Liver (tissue), 9 donors: ENCODE data around the gene TPSG1. TPM values are rescaled to one million over a fixed set of nuclear protein-coding genes. Genes with fewer than 3 reads are reported as not detected.

Experiments
- DNase-seq: peaks from one replicate; pipeline ENCODE4 v3.0.0-alpha.2; 2017; ENCODE audit warnings: low spot score
- H3K27ac ChIP-seq, 2 donors: one replicate each; pipeline ENCODE4 v1.7.0; 2013; ENCODE audit warnings: inconsistent platforms in 2 of 2, low read length in 2 of 2, control low read depth in 1 of 2, low read depth in 1 of 2, mild to moderate bottlenecking in 1 of 2
- H3K27me3 ChIP-seq, 4 donors: one replicate each; pipeline versions ENCODE4 v1.6.1 to v1.7.0; 2013; ENCODE audit warnings: low read length in 3 of 4, inconsistent platforms in 1 of 4, mild to moderate bottlenecking in 1 of 4, moderate library complexity in 1 of 4; ENCODE audit not compliant: control insufficient read depth in 4 of 4, insufficient read depth in 4 of 4
- H3K36me3 ChIP-seq, 4 donors: one replicate each; pipeline versions ENCODE4 v1.6.1 to v1.7.0; 2013; ENCODE audit warnings: low read length in 3 of 4, mild to moderate bottlenecking in 3 of 4, low read depth in 1 of 4, moderate library complexity in 1 of 4; ENCODE audit not compliant: control insufficient read depth in 4 of 4, insufficient read depth in 3 of 4
- H3K4me1 ChIP-seq, 4 donors: one replicate each; pipeline versions ENCODE4 v1.6.1 to v1.7.0; 2013; ENCODE audit warnings: low read length in 3 of 4, mild to moderate bottlenecking in 3 of 4, moderate library complexity in 1 of 4; ENCODE audit not compliant: control insufficient read depth in 4 of 4, insufficient read depth in 4 of 4
- H3K4me3 ChIP-seq, 3 donors: one replicate each; pipeline versions ENCODE4 v1.6.1 to v1.7.0; 2013; ENCODE audit warnings: low read length in 3 of 3, control low read depth in 1 of 3, low read depth in 1 of 3, mild to moderate bottlenecking in 1 of 3
- H3K9ac ChIP-seq, 2 donors: one replicate each; pipeline ENCODE4 v1.7.0; 2013; ENCODE audit warnings: low read length in 2 of 2, mild to moderate bottlenecking in 2 of 2, moderate library complexity in 2 of 2, control low read depth in 1 of 2, low read depth in 1 of 2
- H3K9me3 ChIP-seq, 4 donors: one replicate each; pipeline versions ENCODE4 v1.6.1 to v1.7.0; 2013; ENCODE audit warnings: low read length in 3 of 4; ENCODE audit not compliant: control insufficient read depth in 4 of 4
- ATF3 ChIP-seq: IDR thresholded peaks from 2 replicates; pipeline ENCODE4 v1.6.1; 2016; ENCODE audit warnings: antibody characterized with exemption
- CTCF ChIP-seq: fragments of 150-350 bp; IDR thresholded peaks from 2 replicates; pipeline ENCODE4 v1.5.1; 2017; ENCODE audit warnings: improper control_type of control experiment, low read depth, low read length; ENCODE audit not compliant: missing input control
- EGR1 ChIP-seq, 2 donors: IDR thresholded peaks; 2 replicates each; pipeline ENCODE4 v1.6.1; 2016 to 2018; ENCODE audit warnings: antibody characterized with exemption in 2 of 2, low read depth in 2 of 2
- FOXA1 ChIP-seq: IDR thresholded peaks from 2 replicates; pipeline ENCODE4 v1.6.1; 2016; ENCODE audit warnings: antibody characterized with exemption
- FOXA2 ChIP-seq: IDR thresholded peaks from 2 replicates; pipeline ENCODE4 v1.6.1; 2016; ENCODE audit warnings: antibody characterized with exemption
- GABPA ChIP-seq, 2 donors: IDR thresholded peaks in 1 of 2; conservative IDR thresholded peaks in 1 of 2; 2 replicates each; pipeline ENCODE4 v1.6.1; 2016; ENCODE audit warnings: antibody characterized with exemption in 2 of 2, mild to moderate bottlenecking in 1 of 2, moderate library complexity in 1 of 2
- HNF4A ChIP-seq, 2 donors: conservative IDR thresholded peaks; 2 replicates each; pipeline ENCODE4 v1.6.1; 2016; ENCODE audit warnings: antibody characterized with exemption in 2 of 2, mild to moderate bottlenecking in 2 of 2
- HNF4G ChIP-seq: IDR thresholded peaks from 2 replicates; pipeline ENCODE4 v1.6.1; 2016; ENCODE audit warnings: antibody characterized with exemption
- JUND ChIP-seq, 2 donors: IDR thresholded peaks; 2 replicates each; pipeline ENCODE4 v1.6.1; 2016; ENCODE audit warnings: antibody characterized with exemption in 2 of 2
- MAX ChIP-seq: IDR thresholded peaks from 2 replicates; pipeline ENCODE4 v1.6.1; 2016; ENCODE audit warnings: antibody characterized with exemption
- NR2F2 ChIP-seq: IDR thresholded peaks from 2 replicates; pipeline ENCODE4 v1.6.1; 2016; ENCODE audit warnings: antibody characterized with exemption
- RAD21 ChIP-seq, 2 donors: IDR thresholded peaks; 2 replicates each; pipeline ENCODE4 v1.6.1; 2016; ENCODE audit warnings: antibody characterized with exemption in 2 of 2, mild to moderate bottlenecking in 2 of 2
- RXRA ChIP-seq, 2 donors: IDR thresholded peaks; 2 replicates each; pipeline ENCODE4 v1.6.1; 2017 to 2018; ENCODE audit warnings: antibody characterized with exemption in 2 of 2, mild to moderate bottlenecking in 1 of 2
- SP1 ChIP-seq: IDR thresholded peaks from 2 replicates; pipeline ENCODE4 v1.6.1; 2018; ENCODE audit warnings: antibody characterized with exemption, mild to moderate bottlenecking
- TAF1 ChIP-seq: conservative IDR thresholded peaks from 2 replicates; pipeline ENCODE4 v1.6.1; 2016; ENCODE audit warnings: antibody characterized with exemption, mild to moderate bottlenecking
- YY1 ChIP-seq: IDR thresholded peaks from 2 replicates; pipeline ENCODE4 v1.6.1; 2016; ENCODE audit warnings: antibody characterized with exemption, mild to moderate bottlenecking
- ZBTB33 ChIP-seq: IDR thresholded peaks from 2 replicates; pipeline ENCODE4 v1.6.1; 2016; ENCODE audit warnings: antibody characterized with exemption
- WGBS: extraction: QIAGEN DNeasy Blood & Tissue Kit; methylation state at CpG from one replicate; pipeline ENCODE4 v1.1.7; 2013; 5-methylcytosine and 5-hydroxymethylcytosine counted together
- polyA plus RNA-seq, 2 donors: library from polyadenylated mRNA; stranded (reverse) in 1 of 2; unstranded in 1 of 2; fragments of 200-250 nt in 1 of 2; fragments of >200 nt in 1 of 2; fragmentation: Nextera tagmentation in 1 of 2; extraction: Ambion mirVana in 1 of 2; gene quantifications; one replicate each; pipeline versions ENCODE4 v1.2.1 to v1.2.3, GENCODE V29; 2013 to 2015
- total RNA-seq, 2 donors: library from RNA; depleted of rRNA; stranded (reverse); fragments of >200 nt; gene quantifications; one replicate each; pipeline ENCODE4 v1.2.3, GENCODE V29; 2014
- TF ChIP-seq, protein P1 (sequence below): IDR thresholded peaks from 2 replicates; pipeline ENCODE4 v1.6.1; 2016; ENCODE audit warnings: antibody characterized with exemption, mild to moderate bottlenecking
- donor health status: healthy.
- donor health status: healthy.
- donor health status: healthy.
- donor health status: healthy.
- donor health status: healthy.

TPSG1 gene
- total and polyA plus RNA-seq, 4 donors: 0.55 TPM; not detected in 3

DNA sequence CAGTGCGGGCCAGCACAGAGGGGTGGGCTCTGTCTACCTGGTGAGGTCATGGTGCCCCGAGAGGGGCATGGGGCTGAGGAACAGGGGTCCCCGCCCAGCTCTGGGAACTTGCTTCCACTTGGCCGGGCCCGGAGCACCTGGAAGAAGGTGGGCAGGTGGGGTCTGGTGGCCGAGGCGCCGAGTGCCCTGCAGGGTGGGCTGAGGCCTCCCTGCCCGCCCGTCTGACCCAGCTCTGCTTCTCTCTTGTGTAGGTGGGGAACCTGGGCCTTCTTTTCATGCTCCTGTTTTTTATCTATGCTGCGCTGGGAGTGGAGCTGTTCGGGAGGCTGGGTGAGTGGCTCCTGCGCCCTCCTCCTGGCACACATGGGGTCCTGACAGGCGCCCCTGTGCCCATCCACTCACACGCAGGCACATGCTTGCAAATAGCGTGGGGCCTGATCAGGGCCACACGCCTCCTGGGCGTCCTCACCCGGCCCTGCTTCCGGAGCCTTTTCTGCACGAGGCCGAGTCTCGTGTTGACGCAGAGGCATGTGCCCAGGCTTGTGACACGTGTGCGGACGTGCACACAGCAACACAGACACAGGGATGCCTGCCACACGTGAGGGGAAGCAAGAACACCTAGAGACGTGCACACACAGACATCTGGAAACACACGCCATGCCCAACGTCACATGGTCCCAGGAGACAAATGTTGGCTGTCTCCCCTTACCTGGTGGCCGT lies 8.2 kb downstream of the TPSG1 start:
- TF ChIP-seq HNF4A (conservative IDR thresholded peaks at IDR 0.05) (no peak), TAF1 (no peak), JUND (IDR thresholded peaks at IDR 0.05) (no peak), GABPA (IDR thresholded peaks at IDR 0.05 in 1 of 2, conservative IDR thresholded peaks at IDR 0.05 in 1 of 2) (no peak), SP1 (no peak), ATF3 (no peak)
- H3K4me1 ChIP-seq: no peaks in the 10 kb centered on the region
- no peaks in the 10 kb centered on the region for H3K27me3 ChIP-seq
- H3K9ac ChIP-seq: no peak overlapping the region
- DNase-seq: no peak
- H3K9me3 ChIP-seq: no peaks in the 10 kb centered on the region
- H3K36me3 ChIP-seq: peaks cover 0 to 67% (median 16%) of the 10 kb centered on the region in 4 donors
- WGBS: 90% methylated on average over 32 of the region's 32 CpGs
- no peak overlapping the region for H3K27ac ChIP-seq
- H3K4me3 ChIP-seq: no peak overlapping the region

DNA sequence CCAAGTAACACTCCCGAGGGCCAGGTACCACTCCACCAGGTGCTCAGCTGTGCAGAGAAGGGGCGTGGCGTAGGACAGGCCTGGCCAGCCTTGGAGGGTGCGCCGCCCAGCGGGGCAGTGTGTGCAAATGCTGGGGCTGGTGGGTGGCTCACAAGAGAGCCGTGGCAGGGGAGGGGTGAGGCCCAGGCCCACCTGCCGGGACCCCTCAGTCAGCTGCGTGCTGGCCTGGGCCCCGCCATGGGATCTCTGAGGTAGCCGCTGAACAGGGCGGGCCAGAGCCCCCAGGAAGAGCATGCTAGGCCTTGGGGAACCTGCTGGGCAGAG lies 8.8 kb downstream of the TPSG1 start:
- H3K27ac ChIP-seq: no peak overlapping the region
- WGBS: 90% methylated on average over 12 of the region's 12 CpGs
- DNase-seq: no peak
- no peaks in the 10 kb centered on the region for H3K4me1 ChIP-seq
- H3K4me3 ChIP-seq: no peak overlapping the region
- H3K36me3 ChIP-seq: peaks cover 0 to 72% (median 18%) of the 10 kb centered on the region in 4 donors
- TF ChIP-seq JUND (IDR thresholded peaks at IDR 0.05) (no peak), RAD21 (IDR thresholded peaks at IDR 0.05) (no peak), MAX (no peak), YY1 (no peak), CTCF (no peak), ATF3 (no peak), FOXA1 (no peak), SP1 (no peak), ZBTB33 (no peak), HNF4G (no peak), EGR1 (IDR thresholded peaks at IDR 0.05; ENCODE audit: low read depth in 2 of 2) (no peak), NR2F2 (no peak), HNF4A (conservative IDR thresholded peaks at IDR 0.05) (no peak), RXRA (IDR thresholded peaks at IDR 0.05) (no peak), TAF1 (no peak), FOXA2 (no peak), GABPA (IDR thresholded peaks at IDR 0.05 in 1 of 2, conservative IDR thresholded peaks at IDR 0.05 in 1 of 2) (no peak)
- TF ChIP-seq, protein P1, sequence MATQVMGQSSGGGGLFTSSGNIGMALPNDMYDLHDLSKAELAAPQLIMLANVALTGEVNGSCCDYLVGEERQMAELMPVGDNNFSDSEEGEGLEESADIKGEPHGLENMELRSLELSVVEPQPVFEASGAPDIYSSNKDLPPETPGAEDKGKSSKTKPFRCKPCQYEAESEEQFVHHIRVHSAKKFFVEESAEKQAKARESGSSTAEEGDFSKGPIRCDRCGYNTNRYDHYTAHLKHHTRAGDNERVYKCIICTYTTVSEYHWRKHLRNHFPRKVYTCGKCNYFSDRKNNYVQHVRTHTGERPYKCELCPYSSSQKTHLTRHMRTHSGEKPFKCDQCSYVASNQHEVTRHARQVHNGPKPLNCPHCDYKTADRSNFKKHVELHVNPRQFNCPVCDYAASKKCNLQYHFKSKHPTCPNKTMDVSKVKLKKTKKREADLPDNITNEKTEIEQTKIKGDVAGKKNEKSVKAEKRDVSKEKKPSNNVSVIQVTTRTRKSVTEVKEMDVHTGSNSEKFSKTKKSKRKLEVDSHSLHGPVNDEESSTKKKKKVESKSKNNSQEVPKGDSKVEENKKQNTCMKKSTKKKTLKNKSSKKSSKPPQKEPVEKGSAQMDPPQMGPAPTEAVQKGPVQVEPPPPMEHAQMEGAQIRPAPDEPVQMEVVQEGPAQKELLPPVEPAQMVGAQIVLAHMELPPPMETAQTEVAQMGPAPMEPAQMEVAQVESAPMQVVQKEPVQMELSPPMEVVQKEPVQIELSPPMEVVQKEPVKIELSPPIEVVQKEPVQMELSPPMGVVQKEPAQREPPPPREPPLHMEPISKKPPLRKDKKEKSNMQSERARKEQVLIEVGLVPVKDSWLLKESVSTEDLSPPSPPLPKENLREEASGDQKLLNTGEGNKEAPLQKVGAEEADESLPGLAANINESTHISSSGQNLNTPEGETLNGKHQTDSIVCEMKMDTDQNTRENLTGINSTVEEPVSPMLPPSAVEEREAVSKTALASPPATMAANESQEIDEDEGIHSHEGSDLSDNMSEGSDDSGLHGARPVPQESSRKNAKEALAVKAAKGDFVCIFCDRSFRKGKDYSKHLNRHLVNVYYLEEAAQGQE: no peak
- H3K9me3 ChIP-seq: no peaks in the 10 kb centered on the region
- H3K27me3 ChIP-seq: no peaks in the 10 kb centered on the region
- H3K9ac ChIP-seq: no peak overlapping the region
